ENCODE measurements around the gene SLC16A7. TPM values are rescaled to one million over a fixed set of nuclear protein-coding genes. Genes with fewer than 3 reads are reported as not detected.
"Not testable (repeated sequence)": the region's sequence is repeated elsewhere in the genome, so short reads cannot be mapped to it uniquely, and the experiment has no call there.

The SLC16A7 gene
- total RNA-seq, 2 donors from 2014 or later: 2.2 to 3.6 TPM

GRCh38 chr12:59600171-59600570, 4.3 kb downstream of the SLC16A7 start:
- H3K4me3 Mint-ChIP-seq: no peak overlapping the region
- peaks cover 28% of the 10 kb centered on the region for H3K27me3 ChIP-seq (ENCODE audit: control insufficient read depth, insufficient read depth, low read length, poor library complexity, severe bottlenecking)
- DNase-seq: no peak
- H3K36me3 Mint-ChIP-seq (ENCODE audit: low read depth): no peaks in the 10 kb centered on the region
- H3K4me1 Mint-ChIP-seq: peaks cover 3% of the 10 kb centered on the region
- no peak overlapping the region for H3K9ac ChIP-seq (ENCODE audit: extremely low read depth, low read length, poor library complexity, severe bottlenecking)
- peaks cover 27% of the 10 kb centered on the region for H3K27me3 Mint-ChIP-seq (ENCODE audit: insufficient read depth)
- no peaks in the 10 kb centered on the region for H3K4me1 ChIP-seq (ENCODE audit: control insufficient read depth, insufficient read depth, low read length)
- no peaks in the 10 kb centered on the region for H3K9me3 ChIP-seq (ENCODE audit: control insufficient read depth, low read length)
- TF ChIP-seq CTCF (conservative IDR thresholded peaks at IDR 0.05): no peak
- no peak overlapping the region for H3K4me3 ChIP-seq (ENCODE audit: low read length)
- H3K36me3 ChIP-seq (ENCODE audit: control insufficient read depth, insufficient read depth, low read length): no peaks in the 10 kb centered on the region
- H3K9me3 Mint-ChIP-seq: no peaks in the 10 kb centered on the region
- H3K27ac ChIP-seq (ENCODE audit: low read depth, low read length): no peak overlapping the region
- no peak overlapping the region for H3K27ac Mint-ChIP-seq

- H3K4me1 ChIP-seq (ENCODE audit: control insufficient read depth, insufficient read depth, low read length): no peaks in the 10 kb centered on the region
- H3K36me3 ChIP-seq (ENCODE audit: control insufficient read depth, insufficient read depth, low read length): no peaks in the 10 kb centered on the region
- H3K36me3 Mint-ChIP-seq (ENCODE audit: low read depth): no peaks in the 10 kb centered on the region
- no peak overlapping the region for H3K9ac ChIP-seq (ENCODE audit: extremely low read depth, low read length, poor library complexity, severe bottlenecking)
- no peaks in the 10 kb centered on the region for H3K9me3 ChIP-seq (ENCODE audit: control insufficient read depth, low read length)
- TF ChIP-seq CTCF (conservative IDR thresholded peaks at IDR 0.05): no peak
- no peak overlapping the region for H3K27ac Mint-ChIP-seq
- no peak overlapping the region for H3K4me3 Mint-ChIP-seq
- H3K9me3 Mint-ChIP-seq: no peaks in the 10 kb centered on the region
- peaks cover 5% of the 10 kb centered on the region for H3K27me3 Mint-ChIP-seq (ENCODE audit: insufficient read depth)
- H3K4me1 Mint-ChIP-seq: no peaks in the 10 kb centered on the region
- H3K4me3 ChIP-seq (ENCODE audit: low read length): no peak overlapping the region
- no peak overlapping the region for H3K27ac ChIP-seq (ENCODE audit: low read depth, low read length)
- peaks cover 4% of the 10 kb centered on the region for H3K27me3 ChIP-seq (ENCODE audit: control insufficient read depth, insufficient read depth, low read length, poor library complexity, severe bottlenecking)
- no peak for DNase-seq
Observed at GRCh38 chr12:59603754-59604153, 7.9 kb downstream of the SLC16A7 start.

DNA sequence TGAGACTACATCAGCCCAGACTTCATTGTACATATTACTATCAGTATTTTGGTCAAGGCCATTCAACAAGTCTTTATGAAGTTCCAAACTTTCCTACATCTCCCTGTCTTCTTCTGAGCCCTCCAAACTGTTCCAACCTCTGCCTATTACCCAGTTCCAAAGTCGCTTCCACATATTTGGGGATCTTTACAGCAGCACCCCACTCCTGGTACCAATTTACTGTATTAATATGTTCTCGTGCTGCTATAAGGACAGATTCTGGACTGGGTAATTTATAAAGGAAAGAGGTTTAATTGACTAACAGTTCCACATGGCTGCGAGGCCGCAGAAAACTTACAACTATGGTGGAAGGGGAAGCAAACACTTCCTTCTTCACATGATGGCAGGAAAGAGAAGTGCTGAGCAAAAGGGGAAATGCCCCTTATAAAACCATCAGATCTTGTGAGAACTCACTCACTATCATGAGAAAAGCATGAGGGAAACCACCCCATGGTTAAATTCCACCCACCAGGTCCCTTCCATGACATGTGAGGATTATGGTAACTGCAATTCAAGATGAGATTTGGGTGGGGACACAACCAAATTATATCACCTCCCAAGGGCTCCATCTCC, 17.1 kb downstream of the SLC16A7 start:
- not testable (repeated sequence) for H3K36me3 ChIP-seq (ENCODE audit: control insufficient read depth, insufficient read depth, low read length); H3K4me1 Mint-ChIP-seq; H3K4me1 ChIP-seq (ENCODE audit: control insufficient read depth, insufficient read depth, low read length); H3K27ac ChIP-seq (ENCODE audit: low read depth, low read length); H3K27me3 Mint-ChIP-seq (ENCODE audit: insufficient read depth); H3K4me3 ChIP-seq (ENCODE audit: low read length); DNase-seq; H3K9ac ChIP-seq (ENCODE audit: extremely low read depth, low read length, poor library complexity, severe bottlenecking); H3K4me3 Mint-ChIP-seq; H3K27ac Mint-ChIP-seq; H3K27me3 ChIP-seq (ENCODE audit: control insufficient read depth, insufficient read depth, low read length, poor library complexity, severe bottlenecking)
- WGBS, 2 experiments (ENCODE audit: insufficient coverage in 1 of 2, insufficient read length in 1 of 2): 60 to 83% methylated on average over 1 to 4 of the region's 4 CpGs
- Mint-ChIP-seq H3K36me3 (ENCODE audit: low read depth) (peaks cover 14% of the 10 kb centered on the region), H3K9me3 (peaks cover 32% of the 10 kb centered on the region)
- peaks cover 27% of the 10 kb centered on the region for H3K9me3 ChIP-seq (ENCODE audit: control insufficient read depth, low read length)

Data from endodermal cell (in vitro differentiated cells).